GM18498 (cell line): ENCODE data around the gene SPOCK1.

ENCODE experiments used
- ATAC-seq: cut with Tn5 transposase; IDR thresholded peaks from one replicate; pipeline ENCODE4 v1.9.1; 2021; ENCODE audit warnings: mild to moderate bottlenecking, moderate library complexity; ENCODE audit not compliant: unreplicated experiment

Gene SPOCK1

GRCh38 chr5:137304226-137304874 is 194.8 kb downstream of the SPOCK1 start:
- no peak for ATAC-seq

GRCh38 chr5:137303509-137303908 is 195.6 kb downstream of the SPOCK1 start:
- no peak for ATAC-seq

- ATAC-seq = no peak
These were observed 198.5 kb downstream of the SPOCK1 start for GRCh38 chr5:137300411-137301240.

GRCh38 chr5:137296213-137296781 is 202.8 kb downstream of the SPOCK1 start:
- no peak for ATAC-seq

GRCh38 chr5:137294604-137295003 is 204.5 kb downstream of the SPOCK1 start:
- no peak for ATAC-seq

- no peak for ATAC-seq
These were observed 206.6 kb downstream of the SPOCK1 start for GRCh38 chr5:137292461-137293027.

- no peak for ATAC-seq
These were observed 207.7 kb downstream of the SPOCK1 start for GRCh38 chr5:137291436-137291835.

GRCh38 chr5:137291031-137291430 is 208.1 kb downstream of the SPOCK1 start:
- ATAC-seq = no peak

- ATAC-seq = no peak
These were observed 208.8 kb downstream of the SPOCK1 start for GRCh38 chr5:137290373-137290772.

- no peak for ATAC-seq
These were observed 209.3 kb downstream of the SPOCK1 start for GRCh38 chr5:137289856-137290255.

- no peak for ATAC-seq
These were observed 211.6 kb downstream of the SPOCK1 start for GRCh38 chr5:137287569-137287968.

- no peak for ATAC-seq
These were observed 213.0 kb downstream of the SPOCK1 start for GRCh38 chr5:137286025-137286610.

GRCh38 chr5:137283801-137284200 is 215.3 kb downstream of the SPOCK1 start:
- ATAC-seq = no peak

GRCh38 chr5:137282216-137282615 is 216.9 kb downstream of the SPOCK1 start:
- no peak for ATAC-seq

GRCh38 chr5:137281201-137281600 is 217.9 kb downstream of the SPOCK1 start:
- ATAC-seq = no peak

- no peak for ATAC-seq
These were observed 218.5 kb downstream of the SPOCK1 start for GRCh38 chr5:137280656-137281055.

- ATAC-seq = no peak
These were observed 219.4 kb downstream of the SPOCK1 start for GRCh38 chr5:137279521-137280231.

- no peak for ATAC-seq
These were observed 220.7 kb downstream of the SPOCK1 start for GRCh38 chr5:137278476-137278875.

- ATAC-seq = no peak
These were observed 224.0 kb downstream of the SPOCK1 start for GRCh38 chr5:137275083-137275482.

GRCh38 chr5:137273511-137273910 is 225.6 kb downstream of the SPOCK1 start:
- no peak for ATAC-seq

GRCh38 chr5:137272831-137273230 is 226.3 kb downstream of the SPOCK1 start:
- ATAC-seq = no peak
